ENCODE results near the gene PIK3AP1. TPM values are rescaled to one million over a fixed set of nuclear protein-coding genes. Genes with fewer than 3 reads are reported as not detected.

The PIK3AP1 gene
- total and polyA plus RNA-seq, 10 of the 15 experiments (the other 5 are each of a cell fraction or from before 2014, with no cell fraction given) = 26.2 to 306 (median 119) TPM

DNA sequence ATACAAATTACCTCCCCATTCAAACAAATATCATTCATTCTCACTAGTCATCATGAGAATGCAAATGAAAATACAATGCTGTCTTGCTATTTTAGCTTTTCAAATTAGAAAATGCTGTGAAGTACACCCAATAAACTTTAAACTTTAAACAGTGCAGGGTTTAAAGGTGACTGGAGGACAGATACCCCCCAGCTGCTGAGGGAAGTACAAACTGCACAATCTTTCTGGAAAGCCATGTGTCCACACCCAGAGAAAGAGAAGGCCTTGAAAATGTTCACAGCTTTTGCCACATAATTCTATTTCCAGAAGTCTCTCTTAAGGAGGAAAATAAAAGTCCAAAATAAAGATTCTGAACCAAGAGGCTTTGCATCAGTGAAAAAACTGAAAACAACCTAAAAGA is 56.5 kb downstream of the PIK3AP1 start (continued):
- TF ChIP-seq, protein P1, sequence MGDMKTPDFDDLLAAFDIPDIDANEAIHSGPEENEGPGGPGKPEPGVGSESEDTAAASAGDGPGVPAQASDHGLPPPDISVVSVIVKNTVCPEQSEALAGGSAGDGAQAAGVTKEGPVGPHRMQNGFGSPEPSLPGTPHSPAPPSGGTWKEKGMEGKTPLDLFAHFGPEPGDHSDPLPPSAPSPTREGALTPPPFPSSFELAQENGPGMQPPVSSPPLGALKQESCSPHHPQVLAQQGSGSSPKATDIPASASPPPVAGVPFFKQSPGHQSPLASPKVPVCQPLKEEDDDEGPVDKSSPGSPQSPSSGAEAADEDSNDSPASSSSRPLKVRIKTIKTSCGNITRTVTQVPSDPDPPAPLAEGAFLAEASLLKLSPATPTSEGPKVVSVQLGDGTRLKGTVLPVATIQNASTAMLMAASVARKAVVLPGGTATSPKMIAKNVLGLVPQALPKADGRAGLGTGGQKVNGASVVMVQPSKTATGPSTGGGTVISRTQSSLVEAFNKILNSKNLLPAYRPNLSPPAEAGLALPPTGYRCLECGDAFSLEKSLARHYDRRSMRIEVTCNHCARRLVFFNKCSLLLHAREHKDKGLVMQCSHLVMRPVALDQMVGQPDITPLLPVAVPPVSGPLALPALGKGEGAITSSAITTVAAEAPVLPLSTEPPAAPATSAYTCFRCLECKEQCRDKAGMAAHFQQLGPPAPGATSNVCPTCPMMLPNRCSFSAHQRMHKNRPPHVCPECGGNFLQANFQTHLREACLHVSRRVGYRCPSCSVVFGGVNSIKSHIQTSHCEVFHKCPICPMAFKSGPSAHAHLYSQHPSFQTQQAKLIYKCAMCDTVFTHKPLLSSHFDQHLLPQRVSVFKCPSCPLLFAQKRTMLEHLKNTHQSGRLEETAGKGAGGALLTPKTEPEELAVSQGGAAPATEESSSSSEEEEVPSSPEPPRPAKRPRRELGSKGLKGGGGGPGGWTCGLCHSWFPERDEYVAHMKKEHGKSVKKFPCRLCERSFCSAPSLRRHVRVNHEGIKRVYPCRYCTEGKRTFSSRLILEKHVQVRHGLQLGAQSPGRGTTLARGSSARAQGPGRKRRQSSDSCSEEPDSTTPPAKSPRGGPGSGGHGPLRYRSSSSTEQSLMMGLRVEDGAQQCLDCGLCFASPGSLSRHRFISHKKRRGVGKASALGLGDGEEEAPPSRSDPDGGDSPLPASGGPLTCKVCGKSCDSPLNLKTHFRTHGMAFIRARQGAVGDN (IDR thresholded peaks at IDR 0.05) = no peak
- TF ChIP-seq, protein P2, sequence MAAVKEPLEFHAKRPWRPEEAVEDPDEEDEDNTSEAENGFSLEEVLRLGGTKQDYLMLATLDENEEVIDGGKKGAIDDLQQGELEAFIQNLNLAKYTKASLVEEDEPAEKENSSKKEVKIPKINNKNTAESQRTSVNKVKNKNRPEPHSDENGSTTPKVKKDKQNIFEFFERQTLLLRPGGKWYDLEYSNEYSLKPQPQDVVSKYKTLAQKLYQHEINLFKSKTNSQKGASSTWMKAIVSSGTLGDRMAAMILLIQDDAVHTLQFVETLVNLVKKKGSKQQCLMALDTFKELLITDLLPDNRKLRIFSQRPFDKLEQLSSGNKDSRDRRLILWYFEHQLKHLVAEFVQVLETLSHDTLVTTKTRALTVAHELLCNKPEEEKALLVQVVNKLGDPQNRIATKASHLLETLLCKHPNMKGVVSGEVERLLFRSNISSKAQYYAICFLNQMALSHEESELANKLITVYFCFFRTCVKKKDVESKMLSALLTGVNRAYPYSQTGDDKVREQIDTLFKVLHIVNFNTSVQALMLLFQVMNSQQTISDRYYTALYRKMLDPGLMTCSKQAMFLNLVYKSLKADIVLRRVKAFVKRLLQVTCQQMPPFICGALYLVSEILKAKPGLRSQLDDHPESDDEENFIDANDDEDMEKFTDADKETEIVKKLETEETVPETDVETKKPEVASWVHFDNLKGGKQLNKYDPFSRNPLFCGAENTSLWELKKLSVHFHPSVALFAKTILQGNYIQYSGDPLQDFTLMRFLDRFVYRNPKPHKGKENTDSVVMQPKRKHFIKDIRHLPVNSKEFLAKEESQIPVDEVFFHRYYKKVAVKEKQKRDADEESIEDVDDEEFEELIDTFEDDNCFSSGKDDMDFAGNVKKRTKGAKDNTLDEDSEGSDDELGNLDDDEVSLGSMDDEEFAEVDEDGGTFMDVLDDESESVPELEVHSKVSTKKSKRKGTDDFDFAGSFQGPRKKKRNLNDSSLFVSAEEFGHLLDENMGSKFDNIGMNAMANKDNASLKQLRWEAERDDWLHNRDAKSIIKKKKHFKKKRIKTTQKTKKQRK (IDR thresholded peaks at IDR 0.05; ENCODE audit: low read depth, low read length) = no peak
- TF ChIP-seq MTA3 (IDR thresholded peaks at IDR 0.05; ENCODE audit: borderline replicate concordance, low read length) (no peak), JUND (IDR thresholded peaks at IDR 0.05; ENCODE audit: low read depth, low read length) (no peak)

DNA sequence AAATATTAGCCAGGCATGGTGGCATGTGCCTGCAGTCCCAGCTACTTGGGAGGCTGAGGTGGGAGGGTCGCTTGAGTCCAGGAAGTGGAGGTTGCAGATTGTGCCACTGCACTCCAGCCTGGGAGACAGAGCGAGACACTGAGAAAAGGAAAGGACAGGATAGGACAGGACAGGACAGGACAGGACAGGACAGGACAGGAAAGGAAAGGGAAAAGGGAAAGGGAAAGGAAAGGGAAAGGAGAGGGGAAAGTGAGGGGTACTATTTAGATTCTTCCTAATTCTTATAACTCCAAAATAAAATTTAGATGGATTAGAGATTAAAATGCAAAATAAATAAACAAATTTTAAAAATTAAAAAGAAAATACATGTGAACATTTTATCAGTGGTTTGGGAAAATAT is 58.7 kb downstream of the PIK3AP1 start:
- peaks cover 32% of the 10 kb centered on the region for H3K4me1 ChIP-seq (ENCODE audit: control insufficient read depth, insufficient read depth, low read length)
- ChIA-PET SMC1A (ENCODE audit: uncharacterized antibody, unreplicated experiment) (interaction anchor here (1.6 kb wide), 1 partner anchor 44 kb away, joined by 4 read pairs; no protein-coding TSS in a partner anchor), CTCF (no interaction called here), RAD21 (ENCODE audit: unreplicated experiment) (no interaction called here), POLR2A (no interaction called here)
- no TSS peak for BruUV-seq (replicated peaks)
- peaks cover 48% of the 10 kb centered on the region for H3K79me2 ChIP-seq (ENCODE audit: control insufficient read depth, insufficient read depth, low read length)
- H3K36me3 ChIP-seq (ENCODE audit: control insufficient read depth in 2 of 2, insufficient read depth in 2 of 2, low read length in 1 of 2) = peaks cover 6 to 18% of the 10 kb centered on the region in 2 experiments
- no peak for FAIRE-seq
- H3K27ac ChIP-seq (ENCODE audit: control insufficient read depth, insufficient read depth) = no peak overlapping the region
- H3K9ac ChIP-seq (ENCODE audit: control insufficient read depth, insufficient read depth, low read length) = no peak overlapping the region
- no peaks in the 10 kb centered on the region for H3K27me3 ChIP-seq (replicated peaks in 1 of 2; ENCODE audit: control insufficient read depth in 2 of 2, insufficient read depth in 2 of 2, low read length in 1 of 2)
- in situ Hi-C loops (cut with MboI) = no loop called here
- 85% methylated on average over 2 of the region's 2 CpGs for WGBS (ENCODE audit: insufficient coverage, insufficient replicate concordance, low lambda C conversion rate, missing lambda C conversion rate)
- intact Hi-C loops (cut with micrococcal nuclease; ENCODE audit: unreplicated experiment) = no loop called here
- no peak overlapping the region for H3K4me2 ChIP-seq (ENCODE audit: control insufficient read depth, insufficient read depth)
- peaks cover 9% of the 10 kb centered on the region; the same call in 2 of the 3 replicates for H3K9me3 ChIP-seq (replicated peaks; ENCODE audit: control insufficient read depth, insufficient read depth, low read length)
- no peak overlapping the region for H3K4me3 ChIP-seq
- H4K20me1 ChIP-seq (ENCODE audit: control insufficient read depth, insufficient read depth) = peaks cover 14% of the 10 kb centered on the region; the same call in 1 of the 2 replicates
- no peak for DNase-seq (ENCODE audit: low read depth, low spot score)
- H2AFZ ChIP-seq (ENCODE audit: control insufficient read depth, low read depth, low read length) = no peak overlapping the region
- no peak for ATAC-seq
- TF ChIP-seq BRCA1 (IDR thresholded peaks at IDR 0.05; ENCODE audit: low read depth, low read length) = no peak
- TF ChIP-seq IKZF2 (IDR thresholded peaks at IDR 0.05) = no peak
- TF ChIP-seq ETV6 (conservative IDR thresholded peaks at IDR 0.05 in 1 of 2, IDR thresholded peaks at IDR 0.05 in 1 of 2; ENCODE audit: borderline replicate concordance in 1 of 2, low read depth in 1 of 2) = no peak
- no peak for TF ChIP-seq WRNIP1 (IDR thresholded peaks at IDR 0.05; ENCODE audit: borderline replicate concordance, low read depth, low read length)
- TF ChIP-seq POLR2AphosphoS2 (IDR thresholded peaks at IDR 0.05; ENCODE audit: low read depth, low read length) = no peak
- no peak for TF ChIP-seq CREM (IDR thresholded peaks at IDR 0.05; ENCODE audit: low read depth)
- no peak for TF ChIP-seq EP300 (IDR thresholded peaks at IDR 0.05; ENCODE audit: borderline replicate concordance in 1 of 2, control insufficient read depth in 1 of 2, low read depth in 2 of 2, low read length in 2 of 2)
- TF ChIP-seq TARDBP (IDR thresholded peaks at IDR 0.05; ENCODE audit: borderline replicate concordance) = no peak
- TF ChIP-seq ATF7 (IDR thresholded peaks at IDR 0.05; ENCODE audit: low read depth) = no peak
- TF ChIP-seq PML (IDR thresholded peaks at IDR 0.05; ENCODE audit: low read length) = no peak
- TF ChIP-seq, protein P3, sequence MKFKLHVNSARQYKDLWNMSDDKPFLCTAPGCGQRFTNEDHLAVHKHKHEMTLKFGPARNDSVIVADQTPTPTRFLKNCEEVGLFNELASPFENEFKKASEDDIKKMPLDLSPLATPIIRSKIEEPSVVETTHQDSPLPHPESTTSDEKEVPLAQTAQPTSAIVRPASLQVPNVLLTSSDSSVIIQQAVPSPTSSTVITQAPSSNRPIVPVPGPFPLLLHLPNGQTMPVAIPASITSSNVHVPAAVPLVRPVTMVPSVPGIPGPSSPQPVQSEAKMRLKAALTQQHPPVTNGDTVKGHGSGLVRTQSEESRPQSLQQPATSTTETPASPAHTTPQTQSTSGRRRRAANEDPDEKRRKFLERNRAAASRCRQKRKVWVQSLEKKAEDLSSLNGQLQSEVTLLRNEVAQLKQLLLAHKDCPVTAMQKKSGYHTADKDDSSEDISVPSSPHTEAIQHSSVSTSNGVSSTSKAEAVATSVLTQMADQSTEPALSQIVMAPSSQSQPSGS (IDR thresholded peaks at IDR 0.05; ENCODE audit: low read length) = no peak

Data from GM12878 (cell line).